ENCODE results near the gene TBC1D28. TPM values are rescaled to one million over a fixed set of nuclear protein-coding genes. Genes with fewer than 3 reads are reported as not detected.
"Not testable (repeated sequence)": the region's sequence is repeated elsewhere in the genome, so short reads cannot be mapped to it uniquely, and the experiment has no call there.

Gene TBC1D28
- polyA plus RNA-seq, 3 donors, result not detected

DNA sequence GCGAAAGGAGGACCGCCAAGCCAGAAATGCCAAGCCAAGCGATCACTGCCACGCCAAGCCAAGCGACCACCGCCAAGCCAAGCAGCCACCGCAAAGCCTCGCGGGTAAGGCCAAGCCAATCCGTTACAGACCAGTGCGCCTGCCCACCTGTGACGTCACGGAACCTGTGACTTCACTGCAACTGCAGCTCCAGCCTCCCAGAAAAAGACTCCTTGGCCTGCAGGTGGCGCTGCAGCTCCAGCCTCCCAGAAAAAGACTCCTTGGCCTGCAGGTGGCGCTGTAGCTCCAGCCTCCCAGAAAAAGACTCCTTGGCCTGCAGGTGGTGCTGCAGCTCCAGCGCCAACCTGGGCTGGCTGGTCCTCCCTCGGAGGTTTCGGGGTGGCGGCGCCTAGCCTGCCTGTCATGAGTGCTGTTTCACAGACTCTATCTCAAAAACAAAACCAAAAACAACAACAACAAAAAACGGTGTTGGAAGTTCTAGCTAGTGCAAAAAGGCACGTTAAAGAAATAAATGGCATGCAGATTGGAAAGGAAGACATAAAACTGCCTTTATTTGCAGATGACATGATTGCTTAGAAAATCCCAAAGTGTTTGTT is 18.6 kb downstream of the TBC1D28 start:
- 3 to 6% (median 3%) methylated on average over 18 to 20 of the region's 22 CpGs for WGBS, 3 donors
- not testable (repeated sequence) for H3K27ac ChIP-seq (ENCODE audit: low read depth, low read length)

- 31 to 37% (median 37%) methylated on average over 14 to 25 of the region's 35 CpGs for WGBS, 3 donors
- H3K27ac ChIP-seq (ENCODE audit: low read depth, low read length), result not testable (repeated sequence)
Measured at GRCh38 chr17:18624862-18625501, 19.2 kb downstream of the TBC1D28 start.

GRCh38 chr17:18617613-18618012 is 26.6 kb downstream of the TBC1D28 start:
- WGBS, 3 donors, result 50 to 60% (median 60%) methylated on average over 1 of the region's 2 CpGs
- not testable (repeated sequence) for H3K27ac ChIP-seq (ENCODE audit: low read depth, low read length)

- not testable (repeated sequence) for H3K27ac ChIP-seq (ENCODE audit: low read depth, low read length)
Measured at GRCh38 chr17:18613016-18613415, 31.2 kb downstream of the TBC1D28 start.

- WGBS, 3 donors, result 84 to 93% (median 88%) methylated on average over 2 of the region's 2 CpGs
- not testable (repeated sequence) for H3K27ac ChIP-seq (ENCODE audit: low read depth, low read length)
Measured at GRCh38 chr17:18593138-18593537, 51.1 kb downstream of the TBC1D28 start.

Other genes starting within 250 kb of the TBC1D28 start
- 1 to 10 TPM in 1 of 3 donors, under 1 TPM in 2; 0.07 to 9.5 (median 0.90) TPM for gene LGALS9C, start 167.6 kb downstream of the TBC1D28 start, polyA plus RNA-seq
- gene FOXO3B, start 37.9 kb upstream of the TBC1D28 start, polyA plus RNA-seq, result 1 to 10 TPM in 1 of 3 donors, under 1 TPM in 2; 0.70 to 1.3 (median 0.86) TPM
- under 1 TPM in 2 of 3 donors, not detected in 1; 0.05 to 0.12 TPM for gene FBXW10, start 99.7 kb upstream of the TBC1D28 start, polyA plus RNA-seq
- gene TVP23B, start 136.8 kb upstream of the TBC1D28 start, polyA plus RNA-seq, result 10 to 100 TPM; 19.0 to 30.6 (median 22.7) TPM
- gene PRPSAP2, start 213.7 kb upstream of the TBC1D28 start, polyA plus RNA-seq, result 10 to 100 TPM; 12.2 to 14.1 (median 13.3) TPM

Data from adipose tissue (tissue), 3 donors.